Heart left ventricle (tissue), 16 donors: ENCODE measurements around the gene ZMYND10. TPM values are rescaled to one million over a fixed set of nuclear protein-coding genes. Genes with fewer than 3 reads are reported as not detected.
"Not testable (repeated sequence)": the region's sequence is repeated elsewhere in the genome, so short reads cannot be mapped to it uniquely, and the experiment has no call there.

Source experiments
- ATAC-seq, 4 donors: fragments of 200-7000 bp; cut with Tn5 transposase; one replicate each; pipeline ENCODE4 v1.9.1; 2020 to 2022; ENCODE audit warnings: moderate library complexity in 4 of 4, mild to moderate bottlenecking in 3 of 4, moderate number of reproducible peaks in 1 of 4
- DNase-seq, 5 donors: peaks; one replicate each; pipeline ENCODE4 v3.0.0-alpha.2; 2020
- H3K27ac ChIP-seq, 12 donors: fragments of 200-600 bp; sonication (generic) in 4 of 12; one replicate each; pipeline versions ENCODE4 v1.5.0 to v1.8.0; 2016 to 2022; ENCODE audit warnings: mild to moderate bottlenecking in 2 of 12
- H3K27me3 ChIP-seq, 9 donors: fragments of 200-600 bp; sonication (generic) in 2 of 9; one replicate each; pipeline versions ENCODE4 v1.5.1 to v1.8.0; 2016 to 2022; ENCODE audit warnings: mild to moderate bottlenecking in 3 of 9
- H3K36me3 ChIP-seq, 9 donors: fragments of 200-600 bp; sonication (generic) in 2 of 9; one replicate each; pipeline versions ENCODE4 v1.5.0 to v1.8.0; 2018 to 2022; ENCODE audit warnings: mild to moderate bottlenecking in 2 of 9
- H3K4me1 ChIP-seq, 12 donors: fragments of 200-600 bp; sonication (generic) in 4 of 12; one replicate each; pipeline versions ENCODE4 v1.5.0 to v1.8.0; 2016 to 2022; ENCODE audit warnings: mild to moderate bottlenecking in 3 of 12
- H3K4me3 ChIP-seq, 12 donors: fragments of 200-600 bp; sonication (generic) in 4 of 12; one replicate each; pipeline versions ENCODE4 v1.5.0 to v1.8.0; 2017 to 2022; ENCODE audit warnings: mild to moderate bottlenecking in 9 of 12, moderate library complexity in 4 of 12
- H3K9me3 ChIP-seq, 12 donors: fragments of 200-600 bp; sonication (generic) in 4 of 12; one replicate each; pipeline versions ENCODE4 v1.5.0 to v1.8.0; 2016 to 2022; ENCODE audit warnings: mild to moderate bottlenecking in 1 of 12
- CTCF ChIP-seq, 12 donors: fragments of 200-600 bp; sonication (generic) in 4 of 12; IDR thresholded peaks; one replicate each; pipeline versions ENCODE4 v1.5.0 to v1.8.0; 2018 to 2022; ENCODE audit warnings: antibody characterized with exemption in 12 of 12, mild to moderate bottlenecking in 5 of 12
- POLR2A ChIP-seq, 2 donors: fragments of 450-650 bp; IDR thresholded peaks; one replicate each; pipeline ENCODE4 v1.6.1; 2017; ENCODE audit warnings: antibody characterized with exemption in 2 of 2, mild to moderate bottlenecking in 2 of 2, moderate library complexity in 2 of 2
- WGBS, 4 donors: extraction: QIAGEN DNeasy Blood & Tissue Kit in 2 of 4; methylation state at CpG; one replicate each; pipeline versions ENCODE4 v1.1.5 to v1.1.7; 2013 to 2018; 5-methylcytosine and 5-hydroxymethylcytosine counted together
- intact Hi-C, 10 donors: fragments of 100-400 bp; cut with DNase I; formaldehyde crosslinking; loops; one replicate each; pipeline versions ENCODE4 v1.11.1 to v1.14.2; 2022
- polyA plus RNA-seq, 2 donors: library from polyadenylated mRNA; stranded (reverse); fragments of 200-250 nt; gene quantifications; one replicate each; pipeline ENCODE4 v1.2.3, GENCODE V29; 2013
- total RNA-seq, 9 donors: library from RNA; depleted of rRNA in 2 of 9; stranded (reverse); fragments of >200 nt in 2 of 9; fragmentation: NEBNext Ultra II Directional in 3 of 9; extraction: Animal tissue kit (Norgen Biotek cat#: 25700) in 3 of 9; gene quantifications; one replicate each; pipeline versions ENCODE4 v1.1.0 to v1.2.4, GENCODE V29; 2016 to 2023
- donor health status: ischemic (EF 13 %, LVEDD 7.1; RV severe dilation, severe dysfunction).
- donor health status: healthy with polysubstance abuse.
- donor health status: DM: no; HTN: yes; CAD: no.
- donor health status: DM: no; HTN: no; CAD: no.
- donor health status: ischemic (EF 25% LVEDD 6.9; RV normal size, moderate dysfunction).
- donor health status: ischemic (EF 25% LVEDD 5.7; RV mildly dilated, moderate dysfunction).
- donor health status: healthy.
- donor health status: DM: yes; HTN: yes; CAD: no.
- donor health status: ischemic (EF 35%, LVEDD 5.7; RV mildly dilated, moderate dysfunction).
- donor health status: nonischemic (EF 11% LVEDD 7.7; RV severe dilation, severe dysfunction).
- donor health status: DM: yes; HTN: yes; CAD: no.
- donor health status: PGD.
- donor health status: ischemic (EF 29% LVEDD 5.4; RV normal size, mild dysfunction).
- donor health status: nonischemic (EF 23%, LVEDD 6.1; RV moderate dilation, normal function).

ZMYND10 gene
- total and polyA plus RNA-seq, 11 donors, result 0.15 to 1.4 (median 0.66) TPM; not detected in 5

GRCh38 chr3:50314816-50315215 lies 30.7 kb downstream of the ZMYND10 start:
- Histone ChIP-seq H3K27me3 (no peaks in the 10 kb centered on the region), H3K4me3 (no peak overlapping the region), H3K36me3 (peaks cover 0 to 56% (median 42%) of the 10 kb centered on the region in 9 donors), H3K9me3 (no peaks in the 10 kb centered on the region), H3K4me1 (peaks cover 5 to 38% (median 30%) of the 10 kb centered on the region in 12 donors), H3K27ac (no peak overlapping the region)
- 86 to 98% (median 97%) methylated on average over 4 of the region's 4 CpGs for WGBS, 4 donors
- intact Hi-C loops, result no loop called here
- TF ChIP-seq CTCF (IDR thresholded peaks at IDR 0.05) (no peak), POLR2A (IDR thresholded peaks at IDR 0.05) (no peak)
- ATAC-seq, result peak in 3 of 4 donors; percentile 11 to 25 (median 23)
- DNase-seq, result peak in 2 of 5 donors; percentile 18 to 21

- intact Hi-C loops, result no loop called here
- peak in 3 of 4 donors; percentile 4 to 8 (median 4) for ATAC-seq
- no peaks in the 10 kb centered on the region for H3K27me3 ChIP-seq
- peaks cover 5 to 33% (median 26%) of the 10 kb centered on the region in 12 donors for H3K4me1 ChIP-seq
- WGBS, 4 donors, result 65 to 85% (median 76%) methylated on average over 3 of the region's 3 CpGs
- DNase-seq, result peak in 2 of 5 donors; percentile 13 to 17
- H3K9me3 ChIP-seq, result no peaks in the 10 kb centered on the region
- no peak overlapping the region for H3K4me3 ChIP-seq
- peaks cover 0 to 51% (median 37%) of the 10 kb centered on the region in 9 donors for H3K36me3 ChIP-seq
- no peak for TF ChIP-seq POLR2A (IDR thresholded peaks at IDR 0.05)
- TF ChIP-seq CTCF (IDR thresholded peaks at IDR 0.05), result no peak
- no peak overlapping the region for H3K27ac ChIP-seq
Observed at GRCh38 chr3:50314342-50314741, 31.2 kb downstream of the ZMYND10 start.

- Histone ChIP-seq H3K36me3 (peaks cover 0 to 28% (median 14%) of the 10 kb centered on the region in 9 donors), H3K4me1 (peaks cover 0 to 10% (median 4%) of the 10 kb centered on the region in 12 donors)
- H3K27ac ChIP-seq, intact Hi-C loops, ATAC-seq, H3K27me3 ChIP-seq, H3K9me3 ChIP-seq, H3K4me3 ChIP-seq: not testable (repeated sequence)
- DNase-seq, result peak in 1 of 5 donors; percentile 9
- 89 to 93% (median 92%) methylated on average over 6 to 32 of the region's 32 CpGs; no CpG with 5 or more reads in 1 of the 4 donors for WGBS, 4 donors
Observed at GRCh38 chr3:50312041-50312440, 33.5 kb downstream of the ZMYND10 start.

- H3K9me3 ChIP-seq, result peaks cover 0 to 6% (median 0%) of the 10 kb centered on the region in 12 donors
- H3K36me3 ChIP-seq, result peaks cover 0 to 15% (median 0%) of the 10 kb centered on the region in 9 donors
- no peak for ATAC-seq
- DNase-seq, result peak in 1 of 5 donors; percentile 18
- H3K4me1 ChIP-seq, result peaks cover 11 to 44% (median 32%) of the 10 kb centered on the region in 12 donors
- H3K4me3 ChIP-seq, result no peak overlapping the region
- H3K27ac ChIP-seq, result no peak overlapping the region
- H3K27me3 ChIP-seq, result no peaks in the 10 kb centered on the region
- intact Hi-C loops, result loop anchor here in 3 of 10 donors (2.0 to 5.0 kb wide), 3 partner anchors 14 to 52 kb away; no protein-coding TSS in a partner anchor
- no peak for TF ChIP-seq POLR2A (IDR thresholded peaks at IDR 0.05)
- no peak for TF ChIP-seq CTCF (IDR thresholded peaks at IDR 0.05)
Observed at GRCh38 chr3:50304601-50305000, 40.9 kb downstream of the ZMYND10 start.
